Measurements from ENCODE around the gene POMGNT1.
A peak's percentile ranks its signal among the peaks of the same experiment; 100 is the strongest.

Gene POMGNT1

DNA sequence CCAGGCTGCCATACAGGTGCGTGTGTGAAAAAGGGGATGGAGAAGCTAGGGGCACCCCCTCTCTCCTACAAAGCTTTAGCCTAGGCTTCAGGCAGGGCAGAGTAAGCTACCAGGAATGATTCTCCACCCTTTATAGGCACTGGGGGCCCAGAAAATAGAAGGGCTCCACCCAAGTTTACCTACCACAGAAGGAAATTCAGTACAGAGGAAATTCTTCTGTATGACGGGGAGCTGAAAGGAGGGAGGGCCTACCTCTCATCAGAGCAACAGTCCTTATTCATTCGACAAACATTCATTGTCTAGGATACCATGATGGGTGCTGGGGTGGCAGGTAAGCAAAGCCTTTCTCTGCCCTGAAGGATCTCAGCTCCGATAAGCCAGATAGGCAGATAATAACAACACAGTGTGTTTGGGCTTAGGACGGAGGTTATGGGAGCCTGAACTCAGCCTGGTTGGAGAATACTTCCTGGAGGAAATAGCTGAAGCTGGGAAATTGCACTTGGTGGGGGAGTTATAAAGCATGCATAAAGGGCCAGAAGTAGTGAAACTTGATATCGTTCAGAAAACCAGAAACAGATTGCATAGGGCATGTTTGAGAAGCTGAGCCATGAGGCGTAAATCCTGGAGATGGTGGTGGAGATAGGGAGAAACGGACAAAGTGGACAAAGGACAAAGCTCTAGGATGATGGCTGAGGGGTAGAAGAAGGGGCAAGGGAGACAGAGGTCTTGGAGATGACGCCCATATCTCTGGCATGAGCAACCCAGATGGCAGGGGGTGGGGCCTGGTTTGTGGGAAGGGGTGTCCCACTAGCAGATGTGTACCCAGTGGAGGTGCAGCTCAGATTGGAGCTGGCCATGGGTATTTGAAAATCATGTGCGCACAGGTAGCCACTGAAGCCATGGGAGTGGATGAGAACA lies 16.6 kb downstream of the POMGNT1 start:
- DNase-seq: no peak

DNA sequence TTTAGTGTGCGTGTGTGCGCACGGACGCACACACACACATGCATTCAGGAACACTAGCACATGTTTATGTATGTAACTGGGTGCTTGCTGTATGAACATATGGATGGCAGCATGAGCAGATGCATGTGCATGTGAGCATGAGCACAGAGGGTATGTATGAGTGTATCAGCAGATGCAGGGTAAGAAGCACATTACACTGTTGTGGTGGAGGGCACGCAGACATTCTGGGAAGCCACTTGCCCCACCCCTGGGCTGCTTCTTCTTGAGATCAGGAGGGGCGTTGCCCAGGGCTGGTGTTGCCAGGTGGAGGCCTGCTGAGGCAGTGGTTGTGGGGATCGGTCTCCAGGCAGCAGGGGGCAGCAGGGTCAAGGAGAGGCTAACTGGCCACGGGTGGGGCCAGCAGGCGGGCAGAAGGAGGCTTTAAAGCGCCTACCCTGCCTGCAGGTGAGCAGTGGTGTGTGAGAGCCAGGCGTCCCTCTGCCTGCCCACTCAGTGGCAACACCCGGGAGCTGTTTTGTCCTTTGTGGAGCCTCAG lies 18.1 kb downstream of the POMGNT1 start:
- DNase-seq: no peak

DNA sequence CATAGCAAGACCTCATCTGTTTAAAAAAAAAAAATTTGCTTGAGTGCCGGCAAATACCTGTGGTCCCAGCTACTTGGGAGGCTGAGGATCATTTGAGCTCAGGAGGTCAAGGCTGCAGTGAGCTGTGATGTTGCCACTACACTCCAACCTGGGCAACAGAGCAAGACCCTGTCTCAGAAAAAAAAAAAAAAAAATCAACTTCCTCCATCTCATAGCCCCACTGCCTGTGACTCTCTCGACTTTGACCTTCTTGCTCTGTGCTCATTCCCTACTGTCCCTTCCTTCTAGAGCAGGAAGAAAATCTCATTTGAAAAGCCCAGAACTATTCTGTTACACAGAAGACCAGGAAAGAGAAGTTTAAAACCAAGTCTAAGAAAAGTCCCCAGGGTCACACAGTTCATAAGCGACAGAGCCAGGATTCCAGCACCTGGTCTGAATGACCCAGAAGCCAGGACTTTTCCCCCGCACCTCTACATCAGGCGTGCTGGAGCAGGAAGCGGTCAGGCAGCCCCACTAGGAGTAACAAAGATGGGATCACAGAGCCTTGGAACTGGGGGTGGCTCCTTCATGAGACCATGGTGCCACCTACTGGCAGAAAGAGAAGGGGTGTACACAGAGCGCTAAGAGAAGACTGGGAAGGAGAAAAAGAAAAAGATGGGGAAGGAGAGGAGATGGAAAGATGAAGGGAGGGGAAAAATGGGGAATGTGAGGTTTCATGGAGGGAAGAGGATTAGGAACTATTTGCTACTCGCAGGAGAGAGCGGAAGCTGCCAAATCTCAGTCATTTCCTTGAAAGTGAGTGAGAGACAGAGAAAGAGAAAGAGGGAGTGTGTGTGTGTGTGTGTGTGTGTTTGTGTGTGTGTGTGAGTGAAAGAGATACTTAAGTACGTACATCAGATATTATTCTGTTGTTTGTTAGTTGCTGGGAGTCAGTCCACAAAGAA lies 18.8 kb downstream of the POMGNT1 start:
- DNase-seq: peak; percentile 49 to 55

- DNase-seq: no peak
Measured at GRCh38 chr1:46176211-46176865, 21.9 kb downstream of the POMGNT1 start, which contains the start of gene P3R3URF. TSS of gene P3R3URF (minus strand) at chr1:46176488. CDS start at chr1:46176471, 17 bp downstream.

DNA sequence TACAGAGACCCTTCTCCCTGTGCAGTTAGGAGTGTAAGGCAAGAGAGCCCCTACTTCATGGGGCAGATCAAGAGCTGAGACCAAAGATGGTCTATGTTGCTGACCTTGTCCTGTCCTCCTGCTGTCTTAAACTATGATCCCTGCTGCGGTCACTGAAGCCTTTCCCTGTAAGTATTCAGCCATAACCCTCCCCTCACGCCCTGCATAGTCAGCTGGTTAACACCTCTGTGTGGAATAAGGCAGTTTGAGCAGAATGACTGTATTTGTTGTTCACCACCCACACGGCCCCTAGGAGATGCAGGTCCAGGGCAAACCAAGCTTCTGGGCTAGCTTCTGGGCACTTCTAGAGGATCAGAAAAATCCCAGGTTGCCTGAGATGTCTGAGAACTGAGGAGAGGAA lies 23.0 kb downstream of the POMGNT1 start:
- no peak for DNase-seq

- no peak for DNase-seq
Measured at GRCh38 chr1:46174448-46175231, 23.6 kb downstream of the POMGNT1 start, which contains the start of gene TSPAN1. TSS of gene TSPAN1 (plus strand) at chr1:46175087. CDS start at chr1:46181108, 6,021 bp downstream.

DNA sequence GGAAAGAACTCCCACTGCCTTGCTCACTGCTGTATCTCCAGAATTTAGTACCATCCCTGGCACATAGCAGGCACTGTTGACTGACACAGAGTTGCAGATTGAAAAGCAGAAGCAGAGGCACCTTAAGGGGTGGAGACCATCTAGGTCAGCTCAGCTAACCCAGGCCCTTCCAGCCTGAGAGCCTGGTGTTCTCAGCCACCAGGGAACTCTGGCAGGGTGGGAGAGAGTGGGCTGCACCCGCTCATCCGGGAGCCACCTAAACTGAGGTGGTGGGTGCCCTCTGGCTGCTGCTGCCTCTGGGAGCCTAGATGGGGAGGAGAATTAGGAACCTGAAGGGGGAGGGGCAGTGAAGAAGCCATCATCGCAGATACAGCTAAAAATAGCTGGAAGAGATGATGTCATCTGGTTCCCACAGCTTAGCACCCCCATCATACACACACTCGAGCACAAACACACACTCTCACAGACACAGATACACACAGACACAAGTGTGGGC lies 24.8 kb downstream of the POMGNT1 start:
- DNase-seq: no peak

DNA sequence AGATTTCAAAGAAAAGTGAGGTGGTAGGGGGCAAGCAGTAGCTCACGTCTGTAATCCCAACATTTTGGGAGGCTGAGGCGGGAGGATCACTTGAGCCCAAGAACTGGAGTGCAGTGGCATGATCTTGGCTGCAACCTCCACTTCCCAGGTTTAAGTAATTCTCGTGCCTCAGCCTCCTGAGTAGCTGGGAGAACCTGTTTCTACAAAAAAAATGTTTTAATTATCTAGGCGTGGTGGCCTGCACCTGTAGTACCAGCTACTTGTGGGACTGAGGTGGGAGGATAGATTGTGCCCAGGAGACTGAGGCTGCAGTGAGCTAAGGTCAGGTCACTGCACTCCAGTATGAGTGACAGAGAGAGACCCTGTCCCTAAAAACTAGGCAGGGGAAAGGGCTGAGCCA lies 25.9 kb downstream of the POMGNT1 start:
- DNase-seq: no peak

DNA sequence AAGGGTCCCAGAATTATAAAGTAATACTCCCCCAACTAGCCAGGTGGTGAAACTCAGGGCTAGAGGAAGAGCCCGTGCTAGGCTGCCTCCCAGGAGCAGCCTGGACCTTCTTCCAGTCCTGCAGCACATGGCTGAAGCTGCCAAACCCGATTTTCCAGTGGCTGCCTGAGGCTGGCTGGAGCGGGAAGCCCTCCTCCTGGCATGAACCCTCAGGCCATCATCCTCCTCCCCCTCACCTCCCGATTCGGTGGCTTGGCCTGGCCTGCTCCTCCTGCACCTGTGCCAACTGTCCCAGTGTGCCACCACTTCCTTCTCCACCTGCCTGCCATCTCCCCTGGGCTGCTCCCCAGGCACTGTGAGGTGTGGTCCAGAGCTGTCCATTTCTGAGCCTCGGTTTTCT lies 26.4 kb downstream of the POMGNT1 start:
- no peak for DNase-seq

- DNase-seq: no peak
Measured at GRCh38 chr1:46171351-46171750, 26.9 kb downstream of the POMGNT1 start.

DNA sequence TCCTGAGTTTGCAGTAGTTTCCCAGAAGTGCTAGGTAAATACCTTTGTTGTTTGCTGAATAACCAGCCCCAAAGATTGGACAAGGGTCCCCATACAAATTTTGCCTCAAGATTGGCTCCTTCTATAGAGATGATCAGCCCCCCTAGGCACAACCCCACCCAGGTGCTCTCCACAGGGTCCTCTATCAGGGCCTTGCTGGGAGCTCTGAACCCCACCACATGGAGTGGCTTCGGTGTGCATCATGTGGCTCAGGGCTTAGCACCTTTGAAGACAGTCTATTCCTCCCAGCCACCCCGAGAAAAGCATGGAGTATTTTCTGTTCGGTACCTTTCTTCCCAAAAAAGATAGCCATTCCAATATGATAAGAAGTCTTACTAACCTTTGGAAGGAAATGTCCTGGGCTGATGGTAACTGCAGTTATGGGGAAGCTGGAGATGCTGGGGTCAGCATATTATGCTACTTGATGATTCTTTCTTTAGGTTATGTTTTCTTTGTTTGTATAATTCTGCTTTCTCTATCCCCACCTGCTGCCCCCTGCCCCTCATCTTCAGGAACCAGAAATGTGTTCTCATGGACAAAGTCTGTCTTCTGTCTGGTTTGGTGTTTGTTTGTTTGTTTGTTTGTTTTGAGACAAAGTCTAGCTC lies 28.3 kb downstream of the POMGNT1 start:
- DNase-seq: no peak

- DNase-seq: no peak
Measured at GRCh38 chr1:46168477-46168876, 29.8 kb downstream of the POMGNT1 start.

- DNase-seq: peak; percentile 34 to 38
Measured at GRCh38 chr1:46166521-46167462, 31.4 kb downstream of the POMGNT1 start.

- DNase-seq: no peak
Measured at GRCh38 chr1:46160212-46160611, 38.0 kb downstream of the POMGNT1 start.

GRCh38 chr1:46159516-46159915 lies 38.7 kb downstream of the POMGNT1 start:
- DNase-seq: no peak

DNA sequence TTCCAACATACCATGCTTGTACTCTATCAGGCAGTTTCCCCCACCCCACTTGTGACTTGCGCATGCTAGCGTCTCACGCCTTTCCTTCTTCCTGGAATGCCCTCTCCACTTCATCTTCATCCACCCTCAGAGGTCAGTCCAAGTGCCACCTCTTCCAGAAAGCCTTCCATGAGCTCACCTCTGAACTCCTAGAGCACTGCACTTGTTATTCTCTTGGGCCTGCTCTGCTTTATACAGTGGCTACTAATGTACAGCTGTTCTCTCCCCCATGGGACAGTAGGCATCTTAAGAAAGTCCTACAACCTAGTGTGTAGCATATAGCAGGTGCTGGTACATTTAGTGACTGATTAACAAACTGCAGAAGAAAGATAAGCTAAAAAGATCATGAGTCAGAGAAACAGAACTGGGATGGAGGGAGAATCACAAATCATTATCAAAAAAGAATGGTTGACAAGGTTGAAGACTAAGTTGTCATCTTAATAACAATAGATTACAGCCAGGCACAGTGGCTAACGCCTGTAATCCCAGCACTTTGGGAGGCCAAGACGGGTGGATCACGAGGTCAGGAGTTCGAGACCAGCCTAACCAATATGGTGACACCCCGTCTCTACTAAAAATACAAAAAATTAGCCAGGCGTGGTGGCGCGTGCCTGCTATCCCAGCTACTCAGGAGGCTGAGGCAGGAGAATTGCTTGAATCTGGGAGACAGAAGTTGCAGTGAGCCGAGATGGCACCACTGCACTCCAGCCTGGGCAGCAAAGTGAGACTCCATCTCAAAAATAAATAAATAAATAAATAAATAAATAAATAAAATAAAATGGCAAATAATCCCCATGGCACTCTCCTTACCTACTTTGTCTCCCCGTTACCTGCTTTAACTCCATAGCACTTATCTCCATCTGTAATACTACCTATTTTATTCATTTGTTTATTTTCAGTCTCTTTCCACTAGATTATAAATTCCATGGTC lies 39.6 kb downstream of the POMGNT1 start:
- no peak for DNase-seq

GRCh38 chr1:46157916-46158311 lies 40.3 kb downstream of the POMGNT1 start:
- DNase-seq: no peak

DNA sequence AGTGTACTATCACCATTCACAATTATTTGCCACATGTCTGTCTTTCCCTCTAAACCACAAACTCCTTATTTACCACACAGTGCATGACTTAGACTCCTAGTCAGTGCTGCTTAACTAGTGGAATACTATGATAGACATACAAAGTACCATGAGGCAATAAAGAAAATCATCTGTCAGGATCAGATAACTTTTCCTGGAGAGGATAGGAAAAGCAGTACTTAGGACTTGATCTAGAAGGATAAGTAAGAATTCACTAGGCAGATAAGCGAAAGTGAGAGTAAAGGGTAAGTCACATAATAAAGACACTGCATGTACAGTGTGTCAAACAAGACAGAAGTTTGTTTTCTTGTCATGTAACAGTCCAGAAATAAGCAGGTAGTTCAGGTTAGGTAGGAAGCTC lies 44.5 kb downstream of the POMGNT1 start:
- no peak for DNase-seq

- DNase-seq: no peak
Measured at GRCh38 chr1:46153228-46153627, 45.0 kb downstream of the POMGNT1 start.

All from stimulated activated CD4-positive, alpha-beta T cell treated with anti-CD3 and anti-CD28 coated beads, Interleukin-4, amount 100 ng/mL, for 4 hours (primary cell).